ENCODE measurements around the gene WDR59. TPM values are rescaled to one million over a fixed set of nuclear protein-coding genes. Genes with fewer than 3 reads are reported as not detected.
"Not testable (repeated sequence)": the region's sequence is repeated elsewhere in the genome, so short reads cannot be mapped to it uniquely, and the experiment has no call there.

WDR59 gene
- 10 to 100 TPM; 35.7 to 42.9 TPM for total RNA-seq
- long read RNA-seq, partial matches to known transcripts, result 4 of 7 reads
- long read RNA-seq, other reads (novel, unspliced or antisense), result 3 of 7 reads

GRCh38 chr16:74984529-74985296 is at the start of gene WDR59:
TSS of gene WDR59 (minus strand) at chr16:74985123. CDS start at chr16:74985017, 106 bp downstream.
- ATAC-seq (peak; percentile 100), DNase-seq (peak; percentile 100)
- intact Hi-C loops (cut with DNase I), result no loop called here

- intact Hi-C loops (cut with DNase I), result no loop called here
- DNase-seq, result no peak
- ATAC-seq, result no peak
Measured at GRCh38 chr16:75032655-75033054, 47.7 kb upstream of the WDR59 start.

- DNase-seq (no peak), ATAC-seq (no peak)
- intact Hi-C loops (cut with DNase I), result no loop called here
Measured at GRCh38 chr16:75029854-75030253, 44.9 kb upstream of the WDR59 start.

- intact Hi-C loops (cut with DNase I), result no loop called here
- no peak for ATAC-seq
Measured at GRCh38 chr16:75028544-75029135, 43.7 kb upstream of the WDR59 start.

GRCh38 chr16:75027520-75028300 is 42.8 kb upstream of the WDR59 start:
- DNase-seq (no peak), ATAC-seq (no peak)
- intact Hi-C loops (cut with DNase I), result no loop called here

More at GRCh38 chr16:75028544-75029135, 43.7 kb upstream of the WDR59 start:
- no peak for DNase-seq

- DNase-seq, result no peak
- intact Hi-C loops (cut with DNase I), result no loop called here
- no peak for ATAC-seq
Measured at GRCh38 chr16:75026892-75027391, 42.0 kb upstream of the WDR59 start.

GRCh38 chr16:75026239-75026891 is 41.4 kb upstream of the WDR59 start:
- peak; percentile 86 to 94 for ATAC-seq
- DNase-seq; intact Hi-C loops (cut with DNase I): not testable (repeated sequence)

GRCh38 chr16:75025761-75026160 is 40.8 kb upstream of the WDR59 start:
- intact Hi-C loops (cut with DNase I), result no loop called here
- ATAC-seq, result peak in 1 of 2 donors; percentile 21
- no peak for DNase-seq

GRCh38 chr16:75024594-75024993 is 39.7 kb upstream of the WDR59 start:
- no peak for ATAC-seq
- DNase-seq, result no peak
- intact Hi-C loops (cut with DNase I), result no loop called here

- DNase-seq, result no peak
- intact Hi-C loops (cut with DNase I), result no loop called here
- no peak for ATAC-seq
Measured at GRCh38 chr16:75024182-75024581, 39.3 kb upstream of the WDR59 start.

- intact Hi-C loops (cut with DNase I), result no loop called here
- DNase-seq (no peak), ATAC-seq (no peak)
Measured at GRCh38 chr16:75023009-75023408, 38.1 kb upstream of the WDR59 start.

- ATAC-seq (no peak), DNase-seq (no peak)
- intact Hi-C loops (cut with DNase I), result no loop called here
Measured at GRCh38 chr16:75022567-75022966, 37.6 kb upstream of the WDR59 start.

- no peak for DNase-seq
- no peak for ATAC-seq
- intact Hi-C loops (cut with DNase I), result no loop called here
Measured at GRCh38 chr16:75021410-75021809, 36.5 kb upstream of the WDR59 start.

GRCh38 chr16:75019586-75019985 is 34.7 kb upstream of the WDR59 start:
- DNase-seq (no peak), ATAC-seq (no peak)
- intact Hi-C loops (cut with DNase I), result no loop called here

- intact Hi-C loops (cut with DNase I), result no loop called here
- no peak for DNase-seq
- no peak for ATAC-seq
Measured at GRCh38 chr16:75019007-75019406, 34.1 kb upstream of the WDR59 start.

- ATAC-seq (no peak), DNase-seq (no peak)
- intact Hi-C loops (cut with DNase I), result no loop called here
Measured at GRCh38 chr16:75017670-75018525, 33.0 kb upstream of the WDR59 start.

GRCh38 chr16:75016451-75017081 is 31.6 kb upstream of the WDR59 start:
- ATAC-seq; intact Hi-C loops (cut with DNase I); DNase-seq: not testable (repeated sequence)

GRCh38 chr16:75014318-75014717 is 29.4 kb upstream of the WDR59 start:
- ATAC-seq (no peak), DNase-seq (no peak)
- intact Hi-C loops (cut with DNase I), result no loop called here
